ENCODE results near the gene DAZL.

DNA sequence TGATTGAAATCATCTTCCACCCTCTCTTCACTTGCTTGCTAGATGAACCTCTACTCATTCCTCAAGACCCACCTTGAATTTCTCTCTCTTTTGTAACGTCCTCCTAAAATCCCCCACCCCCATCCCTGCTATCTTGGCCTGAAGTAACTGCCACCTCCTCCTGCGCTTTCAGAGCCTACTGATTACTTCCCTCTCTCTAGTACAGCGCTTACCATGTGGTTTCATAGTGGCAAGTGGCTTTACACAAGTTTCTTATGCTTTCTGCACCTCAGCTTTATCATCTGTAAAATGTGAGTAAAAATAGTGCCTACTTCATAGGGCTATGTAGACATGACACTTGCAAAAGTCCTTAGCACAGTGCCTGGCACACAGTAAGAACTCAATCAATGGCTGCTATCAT is 28.7 kb upstream of the DAZL start:
- TF ChIP-seq, protein P1, sequence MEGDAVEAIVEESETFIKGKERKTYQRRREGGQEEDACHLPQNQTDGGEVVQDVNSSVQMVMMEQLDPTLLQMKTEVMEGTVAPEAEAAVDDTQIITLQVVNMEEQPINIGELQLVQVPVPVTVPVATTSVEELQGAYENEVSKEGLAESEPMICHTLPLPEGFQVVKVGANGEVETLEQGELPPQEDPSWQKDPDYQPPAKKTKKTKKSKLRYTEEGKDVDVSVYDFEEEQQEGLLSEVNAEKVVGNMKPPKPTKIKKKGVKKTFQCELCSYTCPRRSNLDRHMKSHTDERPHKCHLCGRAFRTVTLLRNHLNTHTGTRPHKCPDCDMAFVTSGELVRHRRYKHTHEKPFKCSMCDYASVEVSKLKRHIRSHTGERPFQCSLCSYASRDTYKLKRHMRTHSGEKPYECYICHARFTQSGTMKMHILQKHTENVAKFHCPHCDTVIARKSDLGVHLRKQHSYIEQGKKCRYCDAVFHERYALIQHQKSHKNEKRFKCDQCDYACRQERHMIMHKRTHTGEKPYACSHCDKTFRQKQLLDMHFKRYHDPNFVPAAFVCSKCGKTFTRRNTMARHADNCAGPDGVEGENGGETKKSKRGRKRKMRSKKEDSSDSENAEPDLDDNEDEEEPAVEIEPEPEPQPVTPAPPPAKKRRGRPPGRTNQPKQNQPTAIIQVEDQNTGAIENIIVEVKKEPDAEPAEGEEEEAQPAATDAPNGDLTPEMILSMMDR (IDR thresholded peaks at IDR 0.05; ENCODE audit: borderline replicate concordance, extremely low read depth, low read length, poor library complexity, severe bottlenecking) = no peak
- TF ChIP-seq EZH2 (IDR thresholded peaks at IDR 0.05; ENCODE audit: borderline replicate concordance, low read depth, low read length, severe bottlenecking) = no peak
